GM23338 (cell line): ENCODE results near the gene CHAT.

Experiments used
- JUNB ChIP-seq: IDR thresholded peaks from one replicate; pipeline ENCODE4 v1.6.1; 2016; ENCODE audit warnings: antibody characterized with exemption; ENCODE audit not compliant: unreplicated experiment
- POLR2AphosphoS5 ChIP-seq: IDR thresholded peaks from 2 replicates; pipeline ENCODE4 v1.6.1; 2016; ENCODE audit warnings: antibody characterized with exemption, low read depth
- TF ChIP-seq, protein P1 (sequence below), 2 experiments: fragments of 200-600 bp in 1 of 2; sonication (generic) in 1 of 2; conservative IDR thresholded peaks; 2 replicates each; pipeline versions ENCODE4 v1.5.1 to v1.6.1; 2016 to 2017; ENCODE audit warnings: antibody characterized with exemption in 2 of 2, low read depth in 2 of 2, mild to moderate bottlenecking in 2 of 2, moderate library complexity in 1 of 2

DNA sequence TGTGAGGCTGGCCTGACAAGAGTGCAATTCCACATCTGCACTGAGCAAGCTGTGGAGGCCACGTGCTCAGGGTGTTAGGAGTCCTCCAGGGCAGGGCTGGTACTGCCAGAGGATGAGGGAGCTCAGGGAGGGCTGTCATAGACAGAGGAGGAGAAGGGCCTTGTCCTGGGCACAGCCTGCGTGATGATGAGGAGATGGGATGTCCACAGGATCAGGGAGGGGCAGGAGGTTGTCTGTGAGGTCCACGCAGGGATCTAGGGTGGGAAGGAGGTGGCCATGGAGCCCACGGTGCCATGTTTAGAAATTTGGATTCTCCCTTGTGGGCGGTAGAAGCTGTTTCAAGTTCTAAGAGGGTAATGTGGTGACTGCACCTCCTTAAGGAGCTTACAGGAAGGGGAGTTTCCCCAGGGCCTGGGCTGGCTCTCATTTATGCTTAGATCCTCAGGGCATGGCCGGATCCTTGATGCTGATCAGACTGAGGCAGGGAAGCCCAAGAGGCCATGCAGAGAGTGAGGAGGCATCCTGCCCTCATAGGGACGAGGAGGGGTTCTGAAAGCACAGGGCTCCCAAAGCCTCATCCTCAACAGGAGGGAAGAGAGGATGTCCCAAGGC lies 30.3 kb downstream of the CHAT start:
- TF ChIP-seq, protein P1, sequence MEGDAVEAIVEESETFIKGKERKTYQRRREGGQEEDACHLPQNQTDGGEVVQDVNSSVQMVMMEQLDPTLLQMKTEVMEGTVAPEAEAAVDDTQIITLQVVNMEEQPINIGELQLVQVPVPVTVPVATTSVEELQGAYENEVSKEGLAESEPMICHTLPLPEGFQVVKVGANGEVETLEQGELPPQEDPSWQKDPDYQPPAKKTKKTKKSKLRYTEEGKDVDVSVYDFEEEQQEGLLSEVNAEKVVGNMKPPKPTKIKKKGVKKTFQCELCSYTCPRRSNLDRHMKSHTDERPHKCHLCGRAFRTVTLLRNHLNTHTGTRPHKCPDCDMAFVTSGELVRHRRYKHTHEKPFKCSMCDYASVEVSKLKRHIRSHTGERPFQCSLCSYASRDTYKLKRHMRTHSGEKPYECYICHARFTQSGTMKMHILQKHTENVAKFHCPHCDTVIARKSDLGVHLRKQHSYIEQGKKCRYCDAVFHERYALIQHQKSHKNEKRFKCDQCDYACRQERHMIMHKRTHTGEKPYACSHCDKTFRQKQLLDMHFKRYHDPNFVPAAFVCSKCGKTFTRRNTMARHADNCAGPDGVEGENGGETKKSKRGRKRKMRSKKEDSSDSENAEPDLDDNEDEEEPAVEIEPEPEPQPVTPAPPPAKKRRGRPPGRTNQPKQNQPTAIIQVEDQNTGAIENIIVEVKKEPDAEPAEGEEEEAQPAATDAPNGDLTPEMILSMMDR (conservative IDR thresholded peaks at IDR 0.05; ENCODE audit: low read depth in 2 of 2) = no peak
- no peak for TF ChIP-seq POLR2AphosphoS5
- no peak for TF ChIP-seq JUNB
